Measurements from ENCODE around the gene NSD1.

DNA sequence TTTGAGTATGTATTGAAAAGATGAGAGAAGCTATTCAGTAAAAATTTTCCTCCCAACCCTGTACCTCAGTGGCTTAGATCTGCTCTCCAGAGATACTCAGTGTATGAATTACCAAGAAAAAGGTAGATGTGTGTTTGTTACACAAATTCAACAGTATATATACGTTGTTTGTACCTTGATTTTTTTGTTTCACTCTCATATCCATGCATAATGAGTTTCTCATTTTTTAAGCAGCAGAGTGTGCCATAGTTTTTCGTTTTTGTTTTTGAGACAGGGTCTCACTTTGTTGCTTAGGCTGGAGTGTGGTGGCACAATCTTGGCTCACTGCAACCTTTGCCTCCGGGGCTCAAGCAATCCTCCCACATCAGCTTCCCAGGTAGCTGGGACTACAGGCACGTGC, 92.2 kb downstream of the NSD1 start:
- TF ChIP-seq, protein P1, sequence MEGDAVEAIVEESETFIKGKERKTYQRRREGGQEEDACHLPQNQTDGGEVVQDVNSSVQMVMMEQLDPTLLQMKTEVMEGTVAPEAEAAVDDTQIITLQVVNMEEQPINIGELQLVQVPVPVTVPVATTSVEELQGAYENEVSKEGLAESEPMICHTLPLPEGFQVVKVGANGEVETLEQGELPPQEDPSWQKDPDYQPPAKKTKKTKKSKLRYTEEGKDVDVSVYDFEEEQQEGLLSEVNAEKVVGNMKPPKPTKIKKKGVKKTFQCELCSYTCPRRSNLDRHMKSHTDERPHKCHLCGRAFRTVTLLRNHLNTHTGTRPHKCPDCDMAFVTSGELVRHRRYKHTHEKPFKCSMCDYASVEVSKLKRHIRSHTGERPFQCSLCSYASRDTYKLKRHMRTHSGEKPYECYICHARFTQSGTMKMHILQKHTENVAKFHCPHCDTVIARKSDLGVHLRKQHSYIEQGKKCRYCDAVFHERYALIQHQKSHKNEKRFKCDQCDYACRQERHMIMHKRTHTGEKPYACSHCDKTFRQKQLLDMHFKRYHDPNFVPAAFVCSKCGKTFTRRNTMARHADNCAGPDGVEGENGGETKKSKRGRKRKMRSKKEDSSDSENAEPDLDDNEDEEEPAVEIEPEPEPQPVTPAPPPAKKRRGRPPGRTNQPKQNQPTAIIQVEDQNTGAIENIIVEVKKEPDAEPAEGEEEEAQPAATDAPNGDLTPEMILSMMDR (IDR thresholded peaks at IDR 0.05; ENCODE audit: insufficient read depth, low read length) = no peak
- TF ChIP-seq POLR2AphosphoS5 (IDR thresholded peaks at IDR 0.05; ENCODE audit: low read depth) (no peak), SPI1 (IDR thresholded peaks at IDR 0.05; ENCODE audit: borderline replicate concordance, low read depth) (no peak)
